Measurements from ENCODE around the gene SAMD3. TPM values are rescaled to one million over a fixed set of nuclear protein-coding genes. Genes with fewer than 3 reads are reported as not detected.
"Not testable (repeated sequence)": the region's sequence is repeated elsewhere in the genome, so short reads cannot be mapped to it uniquely, and the experiment has no call there.

The SAMD3 gene
- total and polyA plus RNA-seq, 4 donors: 0.08 to 4.3 (median 1.2) TPM

- no peak for DNase-seq (ENCODE audit: low spot score)
- Histone ChIP-seq H3K27me3 (ENCODE audit: control insufficient read depth in 4 of 4, insufficient read depth in 4 of 4, low read length in 3 of 4) (no peaks in the 10 kb centered on the region), H3K9me3 (ENCODE audit: control insufficient read depth in 4 of 4, low read length in 3 of 4) (no peaks in the 10 kb centered on the region), H3K4me3 (ENCODE audit: low read depth in 1 of 3, low read length in 3 of 3) (no peak overlapping the region), H3K27ac (ENCODE audit: low read depth in 1 of 2, low read length in 2 of 2) (no peak overlapping the region), H3K9ac (ENCODE audit: low read depth in 1 of 2, low read length in 2 of 2) (no peak overlapping the region), H3K36me3 (ENCODE audit: control insufficient read depth in 4 of 4, insufficient read depth in 3 of 4, low read depth in 1 of 4, low read length in 3 of 4) (no peaks in the 10 kb centered on the region), H3K4me1 (ENCODE audit: control insufficient read depth in 4 of 4, insufficient read depth in 4 of 4, low read length in 3 of 4) (no peaks in the 10 kb centered on the region)
- WGBS: 64% methylated on average over 3 of the region's 3 CpGs
- TF ChIP-seq ZBTB33 (IDR thresholded peaks at IDR 0.05) (no peak), JUND (IDR thresholded peaks at IDR 0.05) (no peak), GABPA (IDR thresholded peaks at IDR 0.05 in 1 of 2, conservative IDR thresholded peaks at IDR 0.05 in 1 of 2) (no peak), YY1 (IDR thresholded peaks at IDR 0.05) (no peak), FOXA1 (IDR thresholded peaks at IDR 0.05) (no peak), SP1 (IDR thresholded peaks at IDR 0.05) (no peak), HNF4A (conservative IDR thresholded peaks at IDR 0.05) (no peak), EGR1 (IDR thresholded peaks at IDR 0.05; ENCODE audit: low read depth in 2 of 2) (no peak), HNF4G (IDR thresholded peaks at IDR 0.05) (no peak), FOXA2 (IDR thresholded peaks at IDR 0.05) (no peak), RAD21 (IDR thresholded peaks at IDR 0.05) (no peak), REST (IDR thresholded peaks at IDR 0.05) (no peak)
These were observed 10.6 kb upstream of the SAMD3 start for GRCh38 chr6:130233330-130233729.

GRCh38 chr6:130230531-130230930, 7.8 kb upstream of the SAMD3 start:
- H3K4me1 ChIP-seq (ENCODE audit: control insufficient read depth in 4 of 4, insufficient read depth in 4 of 4, low read length in 3 of 4); H3K9ac ChIP-seq (ENCODE audit: low read depth in 1 of 2, low read length in 2 of 2); H3K36me3 ChIP-seq (ENCODE audit: control insufficient read depth in 4 of 4, insufficient read depth in 3 of 4, low read depth in 1 of 4, low read length in 3 of 4); H3K4me3 ChIP-seq (ENCODE audit: low read depth in 1 of 3, low read length in 3 of 3); DNase-seq (ENCODE audit: low spot score); H3K27ac ChIP-seq (ENCODE audit: low read depth in 1 of 2, low read length in 2 of 2); H3K9me3 ChIP-seq (ENCODE audit: control insufficient read depth in 4 of 4, low read length in 3 of 4); H3K27me3 ChIP-seq (ENCODE audit: control insufficient read depth in 4 of 4, insufficient read depth in 4 of 4, low read length in 3 of 4): not testable (repeated sequence)
- WGBS: 76% methylated on average over 6 of the region's 6 CpGs

- Histone ChIP-seq H3K4me1 (ENCODE audit: control insufficient read depth in 4 of 4, insufficient read depth in 4 of 4, low read length in 3 of 4) (no peaks in the 10 kb centered on the region), H3K36me3 (ENCODE audit: control insufficient read depth in 4 of 4, insufficient read depth in 3 of 4, low read depth in 1 of 4, low read length in 3 of 4) (no peaks in the 10 kb centered on the region), H3K9me3 (ENCODE audit: control insufficient read depth in 4 of 4, low read length in 3 of 4) (no peaks in the 10 kb centered on the region), H3K4me3 (ENCODE audit: low read depth in 1 of 3, low read length in 3 of 3) (no peak overlapping the region), H3K27me3 (ENCODE audit: control insufficient read depth in 4 of 4, insufficient read depth in 4 of 4, low read length in 3 of 4) (no peaks in the 10 kb centered on the region), H3K9ac (ENCODE audit: low read depth in 1 of 2, low read length in 2 of 2) (no peak overlapping the region), H3K27ac (ENCODE audit: low read depth in 1 of 2, low read length in 2 of 2) (no peak overlapping the region)
- no peak for DNase-seq (ENCODE audit: low spot score)
- WGBS: 83% methylated on average over 4 of the region's 4 CpGs
- TF ChIP-seq CTCF (IDR thresholded peaks at IDR 0.05; ENCODE audit: low read depth, low read length, missing input control) (no peak), EGR1 (IDR thresholded peaks at IDR 0.05; ENCODE audit: low read depth in 2 of 2) (no peak), HNF4G (IDR thresholded peaks at IDR 0.05) (no peak), NR2F2 (IDR thresholded peaks at IDR 0.05) (no peak), SP1 (IDR thresholded peaks at IDR 0.05) (no peak), YY1 (IDR thresholded peaks at IDR 0.05) (no peak), MAX (IDR thresholded peaks at IDR 0.05) (no peak), FOXA1 (IDR thresholded peaks at IDR 0.05) (no peak)
These were observed 6.9 kb upstream of the SAMD3 start for GRCh38 chr6:130229645-130230044.
